HG03095 (cell line): ENCODE results near the gene TOM1.

Experiments
- ATAC-seq: cut with Tn5 transposase; IDR thresholded peaks from one replicate; pipeline ENCODE4 v1.9.1; 2021; ENCODE audit warnings: moderate library complexity; ENCODE audit not compliant: unreplicated experiment

TOM1 gene

DNA sequence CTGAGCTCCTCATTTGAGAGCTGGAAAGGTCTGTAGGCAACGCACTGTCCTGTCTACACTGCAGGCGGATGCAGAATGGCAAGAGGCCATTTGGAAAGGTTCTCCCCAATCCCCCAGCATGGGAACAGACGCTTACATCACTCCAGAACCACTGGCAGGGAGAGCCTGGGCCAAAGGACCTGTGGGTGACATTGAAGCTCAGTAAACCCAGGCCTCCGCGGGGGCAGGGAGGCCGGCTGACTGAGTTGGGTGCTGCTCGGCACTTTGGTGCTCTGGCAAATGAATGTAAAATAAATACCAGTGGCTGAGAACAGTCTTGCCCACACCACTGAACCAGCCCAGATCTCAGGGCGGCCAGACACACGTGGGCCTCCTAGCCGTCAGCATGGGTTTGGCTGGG lies 22.4 kb downstream of the TOM1 start:
- ATAC-seq: no peak

DNA sequence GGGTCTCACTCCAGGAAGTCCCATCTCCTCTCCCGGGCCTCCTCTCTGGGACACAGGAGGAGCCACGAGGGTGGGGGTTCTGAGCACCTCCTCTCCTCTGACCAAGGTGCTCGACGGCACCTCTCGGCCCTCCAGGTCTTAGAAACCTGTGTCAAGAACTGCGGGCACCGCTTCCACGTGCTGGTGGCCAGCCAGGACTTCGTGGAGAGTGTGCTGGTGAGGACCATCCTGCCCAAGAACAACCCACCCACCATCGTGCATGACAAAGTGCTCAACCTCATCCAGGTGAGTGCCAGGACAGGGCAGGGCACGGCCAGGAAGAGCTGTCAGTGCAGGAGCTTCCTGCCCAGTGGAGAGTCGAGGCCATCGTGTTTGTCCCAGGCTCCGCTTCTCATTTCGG lies 23.2 kb downstream of the TOM1 start:
- no peak for ATAC-seq

- no peak for ATAC-seq
These were observed 23.6 kb downstream of the TOM1 start for GRCh38 chr22:35323305-35323704.

DNA sequence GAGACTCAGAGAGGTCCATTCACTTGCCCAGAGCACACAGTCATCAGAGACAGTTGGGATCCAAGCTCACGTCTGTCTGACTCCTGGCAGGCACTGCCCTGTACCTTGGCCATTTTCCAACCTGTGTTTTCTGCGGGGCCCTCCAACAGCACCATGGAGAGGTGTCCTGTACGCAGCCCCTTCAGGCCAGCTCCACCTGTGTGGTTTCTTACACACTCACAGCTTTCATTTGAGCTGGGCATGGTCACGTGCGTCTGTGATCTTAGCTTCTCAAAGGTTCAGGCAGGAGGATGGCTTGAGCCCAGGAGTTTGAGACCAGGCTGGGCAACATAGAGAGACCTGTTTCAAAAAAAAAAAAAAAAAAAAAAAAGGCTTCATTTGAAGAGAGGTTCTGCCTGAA lies 24.4 kb downstream of the TOM1 start:
- no peak for ATAC-seq

- no peak for ATAC-seq
These were observed 25.1 kb downstream of the TOM1 start for GRCh38 chr22:35324762-35325161.

GRCh38 chr22:35325209-35325608 lies 25.5 kb downstream of the TOM1 start:
- no peak for ATAC-seq

GRCh38 chr22:35326854-35327562 lies 27.3 kb downstream of the TOM1 start:
- no peak for ATAC-seq

- ATAC-seq: no peak
These were observed 28.2 kb downstream of the TOM1 start for GRCh38 chr22:35327690-35328471.

DNA sequence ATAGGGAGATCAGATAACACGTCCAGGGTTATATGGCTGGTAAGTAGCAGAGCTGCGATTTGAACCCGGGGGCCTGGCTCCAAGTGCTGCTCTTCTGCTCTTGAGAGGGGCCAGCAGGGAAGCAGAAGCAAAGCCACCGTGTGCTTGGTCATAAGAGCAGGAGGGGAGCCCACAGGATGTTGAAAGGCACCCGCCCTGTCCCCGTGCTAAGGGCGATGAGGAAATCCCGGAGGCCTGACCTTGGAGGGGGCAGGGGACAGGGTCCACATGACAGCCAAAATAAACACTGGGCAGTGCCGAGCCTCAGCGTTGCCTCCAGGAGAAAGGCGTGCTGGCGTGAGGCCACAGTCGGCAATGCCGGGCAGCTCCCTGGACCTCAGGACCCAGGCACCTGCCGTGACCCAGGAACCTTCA lies 28.8 kb downstream of the TOM1 start:
- ATAC-seq: no peak

- ATAC-seq: no peak
These were observed 29.6 kb downstream of the TOM1 start for GRCh38 chr22:35329114-35329847.

DNA sequence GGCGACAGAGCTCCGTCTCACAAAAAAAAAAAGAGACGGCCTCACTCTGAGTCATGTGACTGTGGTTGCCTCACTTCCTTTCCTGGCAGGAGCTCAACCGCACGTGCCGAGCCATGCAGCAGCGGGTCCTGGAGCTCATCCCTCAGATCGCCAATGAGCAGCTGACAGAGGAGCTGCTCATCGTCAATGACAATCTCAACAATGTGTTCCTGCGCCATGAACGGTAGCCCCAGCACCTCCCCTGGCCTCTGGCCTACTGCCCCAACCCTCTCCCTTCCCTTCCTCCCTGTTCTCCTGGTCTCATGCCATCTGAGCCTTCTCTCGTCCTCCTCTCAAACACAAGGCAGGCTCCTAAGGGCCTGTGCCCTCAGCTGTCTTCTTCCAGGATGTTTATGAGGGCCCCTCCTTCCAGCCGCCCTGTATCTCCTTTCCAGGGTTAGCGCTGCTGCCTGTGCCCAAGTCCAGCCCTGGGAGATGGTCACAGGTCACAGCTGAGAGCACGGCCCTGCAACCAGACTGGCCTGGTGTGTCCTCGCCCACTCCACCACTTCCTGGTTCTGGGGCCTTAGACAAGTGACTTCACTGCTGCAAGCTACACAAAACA lies 30.7 kb downstream of the TOM1 start:
- no peak for ATAC-seq

- ATAC-seq: no peak
These were observed 32.6 kb downstream of the TOM1 start for GRCh38 chr22:35332278-35332677.

- ATAC-seq: no peak
These were observed 33.5 kb downstream of the TOM1 start for GRCh38 chr22:35333220-35333619.

DNA sequence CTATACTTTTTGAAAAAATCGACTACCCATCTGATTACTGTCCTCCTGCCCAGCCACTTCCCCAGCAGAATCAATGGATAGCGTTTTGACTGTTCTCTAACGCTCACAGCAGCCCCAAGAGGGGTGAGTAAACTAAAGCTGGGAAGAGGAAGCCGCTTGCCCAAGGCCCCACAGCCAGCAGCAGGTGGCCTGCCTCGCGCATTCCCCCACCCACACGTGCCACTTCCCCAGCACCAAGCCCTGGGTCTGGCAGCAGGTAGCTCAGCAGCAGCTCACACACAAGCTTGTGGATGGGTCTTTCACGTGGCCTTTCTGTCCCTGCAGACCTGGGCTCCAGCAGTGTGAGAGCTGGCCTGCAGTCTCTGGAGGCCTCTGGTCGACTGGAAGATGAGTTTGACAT lies 34.3 kb downstream of the TOM1 start:
- ATAC-seq: no peak

GRCh38 chr22:35335468-35335867 lies 35.8 kb downstream of the TOM1 start:
- no peak for ATAC-seq

DNA sequence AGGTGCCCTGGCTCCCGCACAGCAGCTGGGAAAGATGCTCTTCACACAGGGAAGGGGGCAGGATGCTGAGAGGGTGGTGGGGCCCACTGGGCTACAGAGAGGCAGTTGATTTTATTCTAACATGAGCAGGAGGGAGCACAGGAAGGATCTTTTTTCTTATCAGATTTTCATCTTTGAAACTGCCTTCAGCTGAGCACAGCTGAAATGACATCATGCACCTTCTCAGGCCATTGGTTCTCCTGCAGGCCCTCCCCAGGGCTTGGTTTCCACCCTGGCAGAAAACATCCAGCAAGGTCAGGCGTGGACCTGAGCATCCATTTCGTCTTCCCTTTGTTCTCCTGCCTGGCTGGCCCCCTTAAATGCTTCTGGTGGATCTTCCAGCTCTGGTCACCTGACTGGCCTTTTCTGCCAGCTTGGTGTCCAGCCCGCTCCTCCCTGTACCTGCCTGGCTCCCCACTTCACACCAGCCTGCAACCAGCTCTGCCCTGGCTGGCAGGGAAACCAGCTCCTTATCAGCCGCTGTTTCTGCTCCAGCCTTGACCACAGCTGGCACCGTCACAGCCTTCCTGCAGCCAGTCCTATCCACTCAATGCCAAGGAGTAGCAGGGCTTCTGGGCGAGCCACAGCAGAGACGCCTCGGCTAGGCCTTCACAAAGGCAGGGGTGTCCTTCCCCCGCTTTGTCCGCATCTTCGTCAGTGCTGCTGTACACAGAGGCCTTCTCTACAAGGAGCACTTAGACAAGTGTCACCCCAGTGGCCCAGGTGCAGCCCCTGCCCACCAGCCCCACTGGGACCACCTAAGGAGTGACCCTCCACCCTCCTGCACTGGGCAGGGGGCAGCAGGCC lies 36.5 kb downstream of the TOM1 start:
- ATAC-seq: no peak

GRCh38 chr22:35337932-35338331 lies 38.2 kb downstream of the TOM1 start:
- ATAC-seq: no peak

- ATAC-seq: no peak
These were observed 41.6 kb downstream of the TOM1 start for GRCh38 chr22:35341090-35341874.

- ATAC-seq: no peak
These were observed 42.7 kb downstream of the TOM1 start for GRCh38 chr22:35342390-35342789.
